Esophagus muscularis mucosa (tissue), 4 donors: ENCODE data around the gene TSPYL1. TPM values are rescaled to one million over a fixed set of nuclear protein-coding genes. Genes with fewer than 3 reads are reported as not detected.

Experiments
- DNase-seq: peaks from one replicate; pipeline ENCODE4 v3.0.0-alpha.2; 2017; ENCODE audit errors: extremely low spot score
- H3K27ac ChIP-seq, 4 donors: fragments of 200-600 bp; sonication (generic); replicated peaks in 1 of 4; 1 replicate in 3 of 4; 2 replicates in 1 of 4; pipeline ENCODE4 v1.5.1; 2016 to 2019; ENCODE audit warnings: mild to moderate bottlenecking in 1 of 4
- H3K27me3 ChIP-seq, 4 donors: fragments of 200-600 bp; sonication (generic); one replicate each; pipeline versions ENCODE4 v1.5.1 to v1.6.0; 2016 to 2019
- H3K36me3 ChIP-seq, 4 donors: fragments of 200-600 bp; sonication (generic); one replicate each; pipeline ENCODE4 v1.5.1; 2016 to 2019
- H3K4me1 ChIP-seq, 4 donors: fragments of 200-600 bp; sonication (generic); one replicate each; pipeline ENCODE4 v1.5.1; 2016 to 2019
- H3K4me3 ChIP-seq, 4 donors: fragments of 200-600 bp; sonication (generic); 1 replicate in 2 of 4; 2 replicates in 2 of 4; pipeline ENCODE4 v1.5.1; 2016 to 2019; ENCODE audit warnings: mild to moderate bottlenecking in 4 of 4, moderate library complexity in 1 of 4
- H3K9me3 ChIP-seq, 4 donors: fragments of 200-600 bp; sonication (generic); 1 replicate in 3 of 4; 2 replicates in 1 of 4; pipeline ENCODE4 v1.5.1; 2016 to 2019
- EP300 ChIP-seq: sonication (generic); formaldehyde crosslinking; IDR thresholded peaks from one replicate; pipeline ENCODE4 v1.6.1; 2017; ENCODE audit warnings: antibody characterized with exemption
- POLR2AphosphoS5 ChIP-seq, 2 donors: sonication (generic); formaldehyde crosslinking; IDR thresholded peaks; one replicate each; pipeline ENCODE4 v1.6.1; 2017; ENCODE audit warnings: antibody characterized with exemption in 2 of 2
- WGBS: methylation state at CpG from one replicate; pipeline ENCODE4 v1.1.5; 2018; 5-methylcytosine and 5-hydroxymethylcytosine counted together
- intact Hi-C: fragments of 100-400 bp; cut with DNase I; formaldehyde crosslinking; loops from one replicate; pipeline ENCODE4 v1.15.1; 2023
- total RNA-seq, 4 donors: library from RNA; depleted of rRNA; stranded (reverse); fragments of >200 nt; gene quantifications; one replicate each; pipeline versions ENCODE4 v1.1.0 to v1.2.1, GENCODE V29; 2016

TSPYL1 gene
- total RNA-seq, 4 donors from 2014 or later, result 67.7 to 113 (median 92.5) TPM

DNA sequence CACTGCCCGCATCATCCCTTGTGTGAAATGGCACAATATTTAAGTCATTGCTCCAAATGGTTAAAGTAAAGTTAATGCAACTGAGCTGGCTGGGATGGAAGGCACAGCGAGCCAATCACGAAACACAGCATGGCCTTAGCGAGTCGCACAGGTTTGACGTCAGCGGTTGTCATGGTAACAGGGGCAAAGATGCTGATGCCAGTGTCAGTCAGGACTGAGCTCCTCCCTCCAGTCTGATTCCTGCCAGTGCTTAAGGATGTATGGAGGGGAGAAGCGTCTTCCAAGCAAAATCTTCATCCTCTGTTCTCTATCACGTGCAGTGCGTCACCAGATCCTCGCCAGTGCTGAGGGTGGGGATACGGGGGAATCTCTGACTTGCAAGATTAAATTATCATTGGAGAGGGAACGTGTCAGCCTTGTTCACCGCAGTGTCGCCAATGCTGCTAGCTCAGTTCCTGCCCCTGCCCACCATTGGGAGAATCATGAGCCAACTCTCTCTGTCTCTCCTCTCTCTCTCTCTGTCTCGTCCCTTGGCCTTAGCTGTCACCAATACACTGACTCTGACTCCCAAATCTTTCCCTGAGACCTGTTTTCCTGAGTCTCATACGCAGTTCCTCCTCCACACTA, 50.3 kb downstream of the TSPYL1 start:
- H3K36me3 ChIP-seq, result no peaks in the 10 kb centered on the region
- WGBS, result 50% methylated on average over 17 of the region's 17 CpGs
- intact Hi-C loops, result no loop called here
- H3K9me3 ChIP-seq, result no peaks in the 10 kb centered on the region
- H3K4me3 ChIP-seq, result peak overlapping the region; percentile 34 to 58 (median 43)
- no peaks in the 10 kb centered on the region for H3K27me3 ChIP-seq
- H3K4me1 ChIP-seq, result no peaks in the 10 kb centered on the region
- TF ChIP-seq EP300 (no peak), POLR2AphosphoS5 (IDR thresholded peaks at IDR 0.05) (peak in 1 of 2 donors; percentile 60)
- peak overlapping the region; percentile 10 to 55 (median 24) for H3K27ac ChIP-seq
- peak; percentile 94 for DNase-seq

Other genes with a start within 250 kb of the TSPYL1 start
- gene FRK, start 219.0 kb downstream of the TSPYL1 start, total RNA-seq, result under 1 TPM; 0.17 to 0.57 (median 0.40) TPM
- 1 to 10 TPM; 4.1 to 8.4 (median 6.7) TPM for gene NT5DC1, start 179.1 kb downstream of the TSPYL1 start, total RNA-seq
- not detected for gene COL10A1, start 153.8 kb downstream of the TSPYL1 start, total RNA-seq
- 10 to 100 TPM; 14.4 to 22.8 (median 18.4) TPM for gene TSPYL4, start 25.9 kb downstream of the TSPYL1 start, total RNA-seq
- 10 to 100 TPM; 27.8 to 42.1 (median 31.5) TPM for gene DSE, start 91.0 kb upstream of the TSPYL1 start, total RNA-seq
- 1 to 10 TPM in 2 of 4 donors, not detected in 2; 1.2 to 3.0 TPM for gene CALHM6, start 181.4 kb upstream of the TSPYL1 start, total RNA-seq
- gene CALHM5, start 231.7 kb upstream of the TSPYL1 start, total RNA-seq, result 1 to 10 TPM; 2.0 to 4.2 (median 3.3) TPM